Esophagus muscularis mucosa (tissue), 4 donors: Measurements from ENCODE around the gene STK10.

Experiments used
- CTCF ChIP-seq, 3 experiments: fragments of 200-600 bp in 2 of 3; fragments of 450-650 bp in 1 of 3; sonication (generic) in 2 of 3; IDR thresholded peaks; one replicate each; pipeline ENCODE4 v1.5.1; 2017 to 2019; ENCODE audit warnings: antibody characterized with exemption in 3 of 3, mild to moderate bottlenecking in 2 of 3, moderate library complexity in 1 of 3
- EP300 ChIP-seq: sonication (generic); formaldehyde crosslinking; IDR thresholded peaks from one replicate; pipeline ENCODE4 v1.6.1; 2017; ENCODE audit warnings: antibody characterized with exemption
- POLR2A ChIP-seq: fragments of 450-650 bp; IDR thresholded peaks from one replicate; pipeline ENCODE4 v1.6.1; 2017; ENCODE audit warnings: antibody characterized with exemption, moderate library complexity, mild to moderate bottlenecking, low read depth

GRCh38 chr5:172119921-172120688, 67.9 kb downstream of the STK10 start:
- TF ChIP-seq CTCF (IDR thresholded peaks at IDR 0.05) (no peak), POLR2A (no peak), EP300 (no peak)
